HepG2 (cell line): ENCODE data around the gene KNL1. TPM values are rescaled to one million over a fixed set of nuclear protein-coding genes. Genes with fewer than 3 reads are reported as not detected.

Experiments used
- ARNT ChIP-seq: fragments of 450-650 bp; IDR thresholded peaks from 2 replicates; pipeline ENCODE4 v1.6.1; 2017
- DR1 ChIP-seq: sonication (generic); formaldehyde crosslinking; IDR thresholded peaks from 2 replicates; pipeline ENCODE4 v1.8.0; 2021; ENCODE audit warnings: mild to moderate bottlenecking, missing genetic modification reagents, inconsistent platforms
- NFE2L2 ChIP-seq: fragments of 150-350 bp; IDR thresholded peaks from 2 replicates; pipeline ENCODE4 v1.6.1; 2014; ENCODE audit warnings: low read length
- RNF2 ChIP-seq: fragments of 450-650 bp; conservative IDR thresholded peaks from 2 replicates; pipeline ENCODE4 v1.6.1; 2016; ENCODE audit warnings: low read depth
- SYNCRIP ChIP-seq: fragments of 200-400 bp; formaldehyde crosslinking; IDR thresholded peaks from 2 replicates; pipeline ENCODE4 v1.6.1; 2018; ENCODE audit warnings: mild to moderate bottlenecking, low read depth, low read length; ENCODE audit not compliant: insufficient read depth
- ZNF567 ChIP-seq: sonication (generic); formaldehyde crosslinking; IDR thresholded peaks from 2 replicates; pipeline ENCODE4 v1.8.1; 2023; ENCODE audit warnings: mild to moderate bottlenecking, missing genetic modification reagents, borderline replicate concordance
- ZNF577 ChIP-seq: sonication (generic); formaldehyde crosslinking; IDR thresholded peaks from 2 replicates; pipeline ENCODE4 v1.4.0; 2020; ENCODE audit warnings: mild to moderate bottlenecking, low read depth, missing genetic modification reagents, borderline replicate concordance
- ZNF670 ChIP-seq: sonication (generic); formaldehyde crosslinking; IDR thresholded peaks from 2 replicates; pipeline ENCODE4 v1.8.0; 2022; ENCODE audit warnings: mild to moderate bottlenecking, missing genetic modification reagents, borderline replicate concordance
- ZSCAN20 ChIP-seq: sonication (generic); formaldehyde crosslinking; IDR thresholded peaks from 2 replicates; pipeline ENCODE4 v1.4.0; 2020; ENCODE audit warnings: missing genetic modification reagents, mild to moderate bottlenecking, borderline replicate concordance
- polyA plus RNA-seq, 8 experiments: library from polyadenylated mRNA; depleted of rRNA in 3 of 8; stranded (reverse) in 7 of 8; unstranded in 1 of 8; fragments of >200 nt; fragmentation: Illumina TruSeq in 4 of 8; extraction: Trizol in 4 of 8; gene quantifications; 2 replicates each; pipeline versions ENCODE4 v1.2.1 to v1.2.3, GENCODE V29; 2011 to 2016; ENCODE audit warnings: low read depth in 4 of 8, missing spikeins in 1 of 8, mixed read lengths in 1 of 8; ENCODE audit not compliant: insufficient read depth in 1 of 8
- total RNA-seq, 5 experiments: library from RNA; depleted of rRNA; stranded (reverse); fragments of >200 nt; fragmentation: Illumina TruSeq; extraction: Trizol; gene quantifications; 2 replicates each; pipeline ENCODE4 v1.2.3, GENCODE V29; 2016; ENCODE audit warnings: low read depth in 1 of 5
- TF ChIP-seq, protein P1 (sequence below): sonication (generic); formaldehyde crosslinking; IDR thresholded peaks from 2 replicates; pipeline ENCODE4 v1.4.0; 2020; ENCODE audit warnings: missing genetic modification reagents, borderline replicate concordance
- TF ChIP-seq, protein P2 (sequence below): sonication (generic); formaldehyde crosslinking; IDR thresholded peaks from 2 replicates; pipeline ENCODE4 v1.4.0; 2020; ENCODE audit warnings: missing genetic modification reagents; ENCODE audit errors: not compliant biosample characterization
- TF ChIP-seq, protein P3 (sequence below): sonication (generic); formaldehyde crosslinking; IDR thresholded peaks from 2 replicates; pipeline ENCODE4 v1.4.0; 2020; ENCODE audit warnings: missing genetic modification reagents, borderline replicate concordance
- TF ChIP-seq, protein P4 (sequence below): fragments of 450-650 bp; IDR thresholded peaks from 2 replicates; pipeline ENCODE4 v1.6.1; 2017; ENCODE audit warnings: mild to moderate bottlenecking
- TF ChIP-seq, protein P5 (sequence below): sonication (generic); formaldehyde crosslinking; IDR thresholded peaks from 2 replicates; pipeline ENCODE4 v1.8.0; 2022; ENCODE audit warnings: missing genetic modification reagents, mild to moderate bottlenecking, moderate library complexity, borderline replicate concordance
- TF ChIP-seq, protein P6 (sequence below): IDR thresholded peaks from 2 replicates; pipeline ENCODE4 v1.6.1; 2016
- TF ChIP-seq, protein P7 (sequence below): sonication (generic); formaldehyde crosslinking; IDR thresholded peaks from 2 replicates; pipeline ENCODE4 v1.5.0; 2020; ENCODE audit warnings: missing genetic modification reagents

The KNL1 gene
- total and polyA plus RNA-seq, 2 of the 13 experiments (the other 11 are each of a cell fraction or from before 2014, with no cell fraction given) = 8.0 to 21.4 TPM

DNA sequence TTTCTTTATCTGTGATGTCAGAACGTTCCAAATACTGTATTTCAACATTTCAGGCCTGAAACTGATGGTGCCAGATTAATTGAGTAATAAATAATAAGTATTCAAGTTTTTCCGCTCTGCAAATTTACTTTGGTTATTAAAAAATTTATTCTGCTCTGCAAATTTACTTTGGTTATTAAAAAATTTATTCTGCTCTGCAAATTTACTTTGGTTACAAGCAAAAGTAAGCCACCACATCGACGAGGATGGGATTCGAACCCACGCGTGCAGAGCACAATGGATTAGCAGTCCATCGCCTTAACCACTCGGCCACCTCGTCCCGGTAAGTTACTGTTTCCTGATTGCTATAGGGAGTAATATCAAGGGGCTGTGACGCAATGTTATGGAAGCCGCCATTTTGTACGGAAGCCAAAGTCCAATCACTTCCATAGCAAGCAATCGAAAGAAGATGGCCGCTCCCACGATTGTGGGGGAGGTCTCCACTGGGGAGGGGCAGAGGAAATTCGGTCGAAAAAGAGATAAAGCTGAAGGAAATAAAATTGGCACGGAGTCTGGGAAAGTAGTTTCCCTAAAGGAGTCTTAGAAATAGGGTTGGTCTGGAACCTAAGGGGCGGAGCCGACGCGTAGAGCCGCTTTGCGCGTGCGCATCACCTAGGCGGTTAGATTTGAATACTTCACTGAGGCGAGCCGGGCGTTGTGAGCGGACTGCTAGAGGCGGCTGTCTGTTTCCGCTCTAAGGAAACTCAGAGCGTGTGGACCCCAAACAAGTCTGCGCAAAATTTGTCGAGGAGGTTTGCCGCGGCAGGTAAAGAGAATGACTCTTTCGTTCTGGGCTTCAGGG, at the start of gene KNL1 (continued):
- TF ChIP-seq, protein P1, sequence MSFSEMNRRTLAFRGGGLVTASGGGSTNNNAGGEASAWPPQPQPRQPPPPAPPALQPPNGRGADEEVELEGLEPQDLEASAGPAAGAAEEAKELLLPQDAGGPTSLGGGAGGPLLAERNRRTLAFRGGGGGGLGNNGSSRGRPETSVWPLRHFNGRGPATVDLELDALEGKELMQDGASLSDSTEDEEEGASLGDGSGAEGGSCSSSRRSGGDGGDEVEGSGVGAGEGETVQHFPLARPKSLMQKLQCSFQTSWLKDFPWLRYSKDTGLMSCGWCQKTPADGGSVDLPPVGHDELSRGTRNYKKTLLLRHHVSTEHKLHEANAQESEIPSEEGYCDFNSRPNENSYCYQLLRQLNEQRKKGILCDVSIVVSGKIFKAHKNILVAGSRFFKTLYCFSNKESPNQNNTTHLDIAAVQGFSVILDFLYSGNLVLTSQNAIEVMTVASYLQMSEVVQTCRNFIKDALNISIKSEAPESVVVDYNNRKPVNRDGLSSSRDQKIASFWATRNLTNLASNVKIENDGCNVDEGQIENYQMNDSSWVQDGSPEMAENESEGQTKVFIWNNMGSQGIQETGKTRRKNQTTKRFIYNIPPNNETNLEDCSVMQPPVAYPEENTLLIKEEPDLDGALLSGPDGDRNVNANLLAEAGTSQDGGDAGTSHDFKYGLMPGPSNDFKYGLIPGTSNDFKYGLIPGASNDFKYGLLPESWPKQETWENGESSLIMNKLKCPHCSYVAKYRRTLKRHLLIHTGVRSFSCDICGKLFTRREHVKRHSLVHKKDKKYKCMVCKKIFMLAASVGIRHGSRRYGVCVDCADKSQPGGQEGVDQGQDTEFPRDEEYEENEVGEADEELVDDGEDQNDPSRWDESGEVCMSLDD (CRISPR knock-in tag) = no peak
- TF ChIP-seq, protein P2, sequence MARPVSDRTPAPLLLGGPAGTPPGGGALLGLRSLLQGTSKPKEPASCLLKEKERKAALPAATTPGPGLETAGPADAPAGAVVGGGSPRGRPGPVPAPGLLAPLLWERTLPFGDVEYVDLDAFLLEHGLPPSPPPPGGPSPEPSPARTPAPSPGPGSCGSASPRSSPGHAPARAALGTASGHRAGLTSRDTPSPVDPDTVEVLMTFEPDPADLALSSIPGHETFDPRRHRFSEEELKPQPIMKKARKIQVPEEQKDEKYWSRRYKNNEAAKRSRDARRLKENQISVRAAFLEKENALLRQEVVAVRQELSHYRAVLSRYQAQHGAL (CRISPR knock-in tag) = peak; percentile 37
- TF ChIP-seq, protein P3, sequence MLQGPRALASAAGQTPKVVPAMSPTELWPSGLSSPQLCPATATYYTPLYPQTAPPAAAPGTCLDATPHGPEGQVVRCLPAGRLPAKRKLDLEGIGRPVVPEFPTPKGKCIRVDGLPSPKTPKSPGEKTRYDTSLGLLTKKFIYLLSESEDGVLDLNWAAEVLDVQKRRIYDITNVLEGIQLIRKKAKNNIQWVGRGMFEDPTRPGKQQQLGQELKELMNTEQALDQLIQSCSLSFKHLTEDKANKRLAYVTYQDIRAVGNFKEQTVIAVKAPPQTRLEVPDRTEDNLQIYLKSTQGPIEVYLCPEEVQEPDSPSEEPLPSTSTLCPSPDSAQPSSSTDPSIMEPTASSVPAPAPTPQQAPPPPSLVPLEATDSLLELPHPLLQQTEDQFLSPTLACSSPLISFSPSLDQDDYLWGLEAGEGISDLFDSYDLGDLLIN (CRISPR knock-in tag) = 0 out of 2 replicates have a peak, but pooled peaks have one; percentile 80
- TF ChIP-seq NFE2L2 (no peak), DR1 (no peak), ZNF567 (CRISPR knock-in tag) (no peak), ARNT (no peak), RNF2 (no peak), ZNF577 (CRISPR knock-in tag) (no peak), ZSCAN20 (CRISPR knock-in tag) (0 out of 2 replicates have a peak, but pooled peaks have one; percentile 41), ZNF670 (CRISPR knock-in tag) (no peak), SYNCRIP (no peak)
- TF ChIP-seq, protein P4, sequence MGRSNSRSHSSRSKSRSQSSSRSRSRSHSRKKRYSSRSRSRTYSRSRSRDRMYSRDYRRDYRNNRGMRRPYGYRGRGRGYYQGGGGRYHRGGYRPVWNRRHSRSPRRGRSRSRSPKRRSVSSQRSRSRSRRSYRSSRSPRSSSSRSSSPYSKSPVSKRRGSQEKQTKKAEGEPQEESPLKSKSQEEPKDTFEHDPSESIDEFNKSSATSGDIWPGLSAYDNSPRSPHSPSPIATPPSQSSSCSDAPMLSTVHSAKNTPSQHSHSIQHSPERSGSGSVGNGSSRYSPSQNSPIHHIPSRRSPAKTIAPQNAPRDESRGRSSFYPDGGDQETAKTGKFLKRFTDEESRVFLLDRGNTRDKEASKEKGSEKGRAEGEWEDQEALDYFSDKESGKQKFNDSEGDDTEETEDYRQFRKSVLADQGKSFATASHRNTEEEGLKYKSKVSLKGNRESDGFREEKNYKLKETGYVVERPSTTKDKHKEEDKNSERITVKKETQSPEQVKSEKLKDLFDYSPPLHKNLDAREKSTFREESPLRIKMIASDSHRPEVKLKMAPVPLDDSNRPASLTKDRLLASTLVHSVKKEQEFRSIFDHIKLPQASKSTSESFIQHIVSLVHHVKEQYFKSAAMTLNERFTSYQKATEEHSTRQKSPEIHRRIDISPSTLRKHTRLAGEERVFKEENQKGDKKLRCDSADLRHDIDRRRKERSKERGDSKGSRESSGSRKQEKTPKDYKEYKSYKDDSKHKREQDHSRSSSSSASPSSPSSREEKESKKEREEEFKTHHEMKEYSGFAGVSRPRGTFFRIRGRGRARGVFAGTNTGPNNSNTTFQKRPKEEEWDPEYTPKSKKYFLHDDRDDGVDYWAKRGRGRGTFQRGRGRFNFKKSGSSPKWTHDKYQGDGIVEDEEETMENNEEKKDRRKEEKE = no peak
- TF ChIP-seq, protein P5, sequence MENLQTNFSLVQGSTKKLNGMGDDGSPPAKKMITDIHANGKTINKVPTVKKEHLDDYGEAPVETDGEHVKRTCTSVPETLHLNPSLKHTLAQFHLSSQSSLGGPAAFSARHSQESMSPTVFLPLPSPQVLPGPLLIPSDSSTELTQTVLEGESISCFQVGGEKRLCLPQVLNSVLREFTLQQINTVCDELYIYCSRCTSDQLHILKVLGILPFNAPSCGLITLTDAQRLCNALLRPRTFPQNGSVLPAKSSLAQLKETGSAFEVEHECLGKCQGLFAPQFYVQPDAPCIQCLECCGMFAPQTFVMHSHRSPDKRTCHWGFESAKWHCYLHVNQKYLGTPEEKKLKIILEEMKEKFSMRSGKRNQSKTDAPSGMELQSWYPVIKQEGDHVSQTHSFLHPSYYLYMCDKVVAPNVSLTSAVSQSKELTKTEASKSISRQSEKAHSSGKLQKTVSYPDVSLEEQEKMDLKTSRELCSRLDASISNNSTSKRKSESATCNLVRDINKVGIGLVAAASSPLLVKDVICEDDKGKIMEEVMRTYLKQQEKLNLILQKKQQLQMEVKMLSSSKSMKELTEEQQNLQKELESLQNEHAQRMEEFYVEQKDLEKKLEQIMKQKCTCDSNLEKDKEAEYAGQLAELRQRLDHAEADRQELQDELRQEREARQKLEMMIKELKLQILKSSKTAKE (CRISPR knock-in tag) = no peak
- TF ChIP-seq, protein P6, sequence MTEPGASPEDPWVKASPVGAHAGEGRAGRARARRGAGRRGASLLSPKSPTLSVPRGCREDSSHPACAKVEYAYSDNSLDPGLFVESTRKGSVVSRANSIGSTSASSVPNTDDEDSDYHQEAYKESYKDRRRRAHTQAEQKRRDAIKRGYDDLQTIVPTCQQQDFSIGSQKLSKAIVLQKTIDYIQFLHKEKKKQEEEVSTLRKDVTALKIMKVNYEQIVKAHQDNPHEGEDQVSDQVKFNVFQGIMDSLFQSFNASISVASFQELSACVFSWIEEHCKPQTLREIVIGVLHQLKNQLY (CRISPR knock-in tag) = peak; percentile 24; the same call in 1 of the 2 replicates
- TF ChIP-seq, protein P7, sequence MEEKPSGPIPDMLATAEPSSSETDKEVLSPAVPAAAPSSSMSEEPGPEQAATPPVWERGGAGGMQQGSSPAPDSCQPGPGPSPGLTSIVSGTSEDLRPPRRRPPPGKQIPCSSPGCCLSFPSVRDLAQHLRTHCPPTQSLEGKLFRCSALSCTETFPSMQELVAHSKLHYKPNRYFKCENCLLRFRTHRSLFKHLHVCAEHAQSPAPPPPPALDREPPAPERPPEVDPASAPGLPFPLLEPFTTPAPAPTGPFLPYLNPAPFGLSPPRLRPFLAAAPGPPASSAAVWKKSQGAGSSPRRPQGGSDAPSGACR = no peak
